Lower leg skin (tissue), 4 donors: ENCODE results near the gene KIAA0930. TPM values are rescaled to one million over a fixed set of nuclear protein-coding genes. Genes with fewer than 3 reads are reported as not detected.
"Not testable (repeated sequence)": the region's sequence is repeated elsewhere in the genome, so short reads cannot be mapped to it uniquely, and the experiment has no call there.

Source experiments
- DNase-seq, 2 donors: peaks; one replicate each; pipeline ENCODE4 v3.0.0-alpha.2; 2019; ENCODE audit warnings: low spot score in 2 of 2
- H3K4me3 ChIP-seq: fragments of 200-600 bp; sonication (generic); 2 replicates; pipeline ENCODE4 v1.5.1; 2017; ENCODE audit warnings: mild to moderate bottlenecking, low read depth; ENCODE audit not compliant: poor library complexity, severe bottlenecking
- CTCF ChIP-seq, 3 donors: fragments of 450-650 bp; IDR thresholded peaks; one replicate each; pipeline ENCODE4 v1.5.1; 2016; ENCODE audit warnings: antibody characterized with exemption in 3 of 3, mild to moderate bottlenecking in 3 of 3, moderate library complexity in 2 of 3
- POLR2A ChIP-seq, 2 donors: fragments of 450-650 bp; IDR thresholded peaks; one replicate each; pipeline ENCODE4 v1.6.1; 2016 to 2017; ENCODE audit warnings: antibody characterized with exemption in 2 of 2, mild to moderate bottlenecking in 1 of 2, moderate library complexity in 1 of 2
- WGBS, 2 donors: methylation state at CpG; one replicate each; pipeline ENCODE4 v1.1.5; 2018; 5-methylcytosine and 5-hydroxymethylcytosine counted together
- intact Hi-C: fragments of 100-400 bp; cut with DNase I; formaldehyde crosslinking; loops from one replicate; pipeline ENCODE4 v1.15.0; 2023; ENCODE audit warnings: low total_unique reads
- total RNA-seq, 4 donors: library from RNA; depleted of rRNA; stranded (reverse); fragments of >200 nt; gene quantifications; one replicate each; pipeline ENCODE4 v1.1.0, GENCODE V29; 2016

KIAA0930 gene
- total RNA-seq, 4 donors from 2014 or later: 47.6 to 143 (median 96.8) TPM

- H3K4me3 ChIP-seq: no peak overlapping the region
- intact Hi-C loops: no loop called here
- TF ChIP-seq POLR2A (IDR thresholded peaks at IDR 0.05): no peak
- peak in 1 of 3 donors; percentile 68 for TF ChIP-seq CTCF (IDR thresholded peaks at IDR 0.05)
- peak; percentile 74 to 94 for DNase-seq
- 7 to 14% methylated on average over 8 to 17 of the region's 17 CpGs for WGBS, 2 donors
Measured at GRCh38 chr22:45263463-45264269, 23.0 kb upstream of the KIAA0930 start.

GRCh38 chr22:45262931-45263462 is 22.3 kb upstream of the KIAA0930 start:
- no peak for DNase-seq
- no peak overlapping the region for H3K4me3 ChIP-seq
- TF ChIP-seq CTCF (IDR thresholded peaks at IDR 0.05) (no peak), POLR2A (IDR thresholded peaks at IDR 0.05) (no peak)
- WGBS, 2 donors: 50 to 55% methylated on average over 12 to 13 of the region's 14 CpGs
- intact Hi-C loops: no loop called here

- TF ChIP-seq CTCF (IDR thresholded peaks at IDR 0.05) (no peak), POLR2A (IDR thresholded peaks at IDR 0.05) (no peak)
- no peak for DNase-seq
- no peak overlapping the region for H3K4me3 ChIP-seq
- intact Hi-C loops: no loop called here
- WGBS, 2 donors: 57 to 79% methylated on average over 11 to 13 of the region's 13 CpGs
Measured at GRCh38 chr22:45262195-45262930, 21.7 kb upstream of the KIAA0930 start.

- no peak overlapping the region for H3K4me3 ChIP-seq
- intact Hi-C loops: no loop called here
- 90 to 93% methylated on average over 20 of the region's 20 CpGs for WGBS, 2 donors
- DNase-seq: no peak
- TF ChIP-seq CTCF (IDR thresholded peaks at IDR 0.05) (no peak), POLR2A (IDR thresholded peaks at IDR 0.05) (no peak)
Measured at GRCh38 chr22:45261407-45262088, 20.9 kb upstream of the KIAA0930 start.

- intact Hi-C loops, H3K4me3 ChIP-seq, DNase-seq: not testable (repeated sequence)
- 86% methylated on average over 9 of the region's 9 CpGs for WGBS, 2 donors
Measured at GRCh38 chr22:45260395-45260759, 19.7 kb upstream of the KIAA0930 start.
